Hepatocyte (in vitro differentiated cells): ENCODE results near the gene ATP8B3.

Experiments used
- CTCF ChIP-seq: fragments of 200-600 bp; sonication (generic); IDR thresholded peaks from 2 replicates; pipeline ENCODE4 v1.5.1; 2016; ENCODE audit warnings: antibody characterized with exemption, mild to moderate bottlenecking; ENCODE audit not compliant: poor library complexity
- EZH2 ChIP-seq: fragments of 200-600 bp; sonication (generic); IDR thresholded peaks from 2 replicates; pipeline ENCODE4 v1.6.1; 2016; ENCODE audit warnings: antibody characterized with exemption, mild to moderate bottlenecking, borderline replicate concordance

GRCh38 chr19:1823539-1824251, 11.6 kb upstream of the ATP8B3 start:
- TF ChIP-seq CTCF, result no peak
- TF ChIP-seq EZH2, result no peak
